Measurements from ENCODE around the gene CEP63.

CEP63 gene

GRCh38 chr3:134473868-134474546 lies 11.8 kb upstream of the CEP63 start:
- H3K9me3 ChIP-seq (replicated peaks in 1 of 2; ENCODE audit: control insufficient read depth in 2 of 2, insufficient read depth in 1 of 2, low read depth in 1 of 2, low read length in 2 of 2): no peaks in the 10 kb centered on the region
- H3K4ac ChIP-seq (ENCODE audit: low read length): no peak overlapping the region
- H3K18ac ChIP-seq (ENCODE audit: low read length): peak overlapping the region; percentile 88
- peaks cover 3 to 4% of the 10 kb centered on the region in 2 donors for H3K4me1 ChIP-seq (ENCODE audit: control insufficient read depth in 2 of 2, insufficient read depth in 1 of 2, low read depth in 1 of 2, low read length in 2 of 2)
- H3K9ac ChIP-seq (ENCODE audit: low read depth, low read length, poor library complexity): no peak overlapping the region
- no peak overlapping the region for H3K23ac ChIP-seq (ENCODE audit: low read depth, low read length, poor library complexity)
- no peak overlapping the region for H2BK120ac ChIP-seq (ENCODE audit: low read depth, low read length)
- no CpG with 5 or more reads among the region's 9 CpGs for WGBS, 2 donors (ENCODE audit: extremely low coverage in 2 of 2, insufficient read length in 2 of 2, insufficient replicate concordance in 1 of 2)
- H4K91ac ChIP-seq (ENCODE audit: low read depth, low read length, poor library complexity): no peak overlapping the region
- peak overlapping the region; percentile 25 for H2AK5ac ChIP-seq (ENCODE audit: low read depth, low read length)
- H3K36me3 ChIP-seq (replicated peaks in 1 of 2; ENCODE audit: control insufficient read depth in 2 of 2, insufficient read depth in 2 of 2, low read length in 2 of 2): peaks cover 16 to 38% of the 10 kb centered on the region in 2 donors
- no peaks in the 10 kb centered on the region for H3K27me3 ChIP-seq (ENCODE audit: control insufficient read depth in 3 of 3, insufficient read depth in 3 of 3, low read depth in 1 of 3, low read length in 3 of 3)
- H3K79me1 ChIP-seq (ENCODE audit: low read depth, low read length): no peaks in the 10 kb centered on the region
- H3K27ac ChIP-seq (replicated peaks; ENCODE audit: low read length): no peak overlapping the region
- no peak overlapping the region for H2BK5ac ChIP-seq (ENCODE audit: low read length)
- H2BK15ac ChIP-seq (ENCODE audit: low read length): no peak overlapping the region
- no peak overlapping the region for H3K14ac ChIP-seq (ENCODE audit: low read length)
- H2BK12ac ChIP-seq (ENCODE audit: low read length): no peak overlapping the region
- no peak overlapping the region for H3K4me2 ChIP-seq (ENCODE audit: insufficient read depth, low read length, poor library complexity, severe bottlenecking)
- peak; percentile 90 for DNase-seq (ENCODE audit: low spot score)
- H2AFZ ChIP-seq (ENCODE audit: low read length): peak overlapping the region; percentile 69
- no peak overlapping the region for H3K4me3 ChIP-seq (ENCODE audit: low read length in 2 of 2)
- H4K8ac ChIP-seq (ENCODE audit: low read depth, low read length): no peak overlapping the region

- WGBS, 2 donors (ENCODE audit: extremely low coverage in 2 of 2, insufficient read length in 2 of 2, insufficient replicate concordance in 1 of 2): no CpG with 5 or more reads among the region's 5 CpGs
- Histone ChIP-seq H3K23ac (ENCODE audit: low read depth, low read length, poor library complexity) (no peak overlapping the region), H3K79me1 (ENCODE audit: low read depth, low read length) (no peaks in the 10 kb centered on the region), H3K4me1 (ENCODE audit: control insufficient read depth in 2 of 2, insufficient read depth in 1 of 2, low read depth in 1 of 2, low read length in 2 of 2) (peaks cover 3 to 4% of the 10 kb centered on the region in 2 donors), H2AFZ (ENCODE audit: low read length) (no peak overlapping the region), H3K4me3 (ENCODE audit: low read length in 2 of 2) (no peak overlapping the region), H3K27ac (replicated peaks; ENCODE audit: low read length) (no peak overlapping the region), H2BK12ac (ENCODE audit: low read length) (no peak overlapping the region), H4K8ac (ENCODE audit: low read depth, low read length) (no peak overlapping the region), H4K91ac (ENCODE audit: low read depth, low read length, poor library complexity) (no peak overlapping the region), H2AK5ac (ENCODE audit: low read depth, low read length) (no peak overlapping the region), H2BK15ac (ENCODE audit: low read length) (no peak overlapping the region), H2BK5ac (ENCODE audit: low read length) (no peak overlapping the region), H3K9ac (ENCODE audit: low read depth, low read length, poor library complexity) (no peak overlapping the region), H3K14ac (ENCODE audit: low read length) (no peak overlapping the region), H3K36me3 (replicated peaks in 1 of 2; ENCODE audit: control insufficient read depth in 2 of 2, insufficient read depth in 2 of 2, low read length in 2 of 2) (peaks cover 16 to 44% of the 10 kb centered on the region in 2 donors), H3K18ac (ENCODE audit: low read length) (no peak overlapping the region), H3K9me3 (replicated peaks in 1 of 2; ENCODE audit: control insufficient read depth in 2 of 2, insufficient read depth in 1 of 2, low read depth in 1 of 2, low read length in 2 of 2) (no peaks in the 10 kb centered on the region), H3K27me3 (ENCODE audit: control insufficient read depth in 3 of 3, insufficient read depth in 3 of 3, low read depth in 1 of 3, low read length in 3 of 3) (no peaks in the 10 kb centered on the region), H3K4ac (ENCODE audit: low read length) (no peak overlapping the region), H3K4me2 (ENCODE audit: insufficient read depth, low read length, poor library complexity, severe bottlenecking) (no peak overlapping the region), H2BK120ac (ENCODE audit: low read depth, low read length) (no peak overlapping the region)
- no peak for DNase-seq (ENCODE audit: low spot score)
These were observed 10.9 kb upstream of the CEP63 start for GRCh38 chr3:134474956-134475355.

- DNase-seq (ENCODE audit: low spot score): no peak
- H3K14ac ChIP-seq (ENCODE audit: low read length): no peak overlapping the region
- H3K23ac ChIP-seq (ENCODE audit: low read depth, low read length, poor library complexity): no peak overlapping the region
- no peak overlapping the region for H4K91ac ChIP-seq (ENCODE audit: low read depth, low read length, poor library complexity)
- no peaks in the 10 kb centered on the region for H3K9me3 ChIP-seq (replicated peaks in 1 of 2; ENCODE audit: control insufficient read depth in 2 of 2, insufficient read depth in 1 of 2, low read depth in 1 of 2, low read length in 2 of 2)
- H3K36me3 ChIP-seq (replicated peaks in 1 of 2; ENCODE audit: control insufficient read depth in 2 of 2, insufficient read depth in 2 of 2, low read length in 2 of 2): peaks cover 23 to 58% of the 10 kb centered on the region in 2 donors
- H3K4me3 ChIP-seq (ENCODE audit: low read length in 2 of 2): no peak overlapping the region
- H3K18ac ChIP-seq (ENCODE audit: low read length): no peak overlapping the region
- H2AFZ ChIP-seq (ENCODE audit: low read length): no peak overlapping the region
- no peak overlapping the region for H3K9ac ChIP-seq (ENCODE audit: low read depth, low read length, poor library complexity)
- no peak overlapping the region for H2BK120ac ChIP-seq (ENCODE audit: low read depth, low read length)
- no peaks in the 10 kb centered on the region for H3K27me3 ChIP-seq (ENCODE audit: control insufficient read depth in 3 of 3, insufficient read depth in 3 of 3, low read depth in 1 of 3, low read length in 3 of 3)
- WGBS, 2 donors (ENCODE audit: extremely low coverage in 2 of 2, insufficient read length in 2 of 2, insufficient replicate concordance in 1 of 2): no CpG with 5 or more reads among the region's 4 CpGs
- no peak overlapping the region for H2AK5ac ChIP-seq (ENCODE audit: low read depth, low read length)
- no peak overlapping the region for H3K4me2 ChIP-seq (ENCODE audit: insufficient read depth, low read length, poor library complexity, severe bottlenecking)
- H2BK12ac ChIP-seq (ENCODE audit: low read length): no peak overlapping the region
- H2BK5ac ChIP-seq (ENCODE audit: low read length): no peak overlapping the region
- H3K4ac ChIP-seq (ENCODE audit: low read length): no peak overlapping the region
- no peak overlapping the region for H3K27ac ChIP-seq (replicated peaks; ENCODE audit: low read length)
- H2BK15ac ChIP-seq (ENCODE audit: low read length): no peak overlapping the region
- no peak overlapping the region for H4K8ac ChIP-seq (ENCODE audit: low read depth, low read length)
- peaks cover 3 to 4% of the 10 kb centered on the region in 2 donors for H3K4me1 ChIP-seq (ENCODE audit: control insufficient read depth in 2 of 2, insufficient read depth in 1 of 2, low read depth in 1 of 2, low read length in 2 of 2)
- no peaks in the 10 kb centered on the region for H3K79me1 ChIP-seq (ENCODE audit: low read depth, low read length)
These were observed 9.6 kb upstream of the CEP63 start for GRCh38 chr3:134476306-134476705.

- no peak overlapping the region for H3K18ac ChIP-seq (ENCODE audit: low read length)
- H2BK5ac ChIP-seq (ENCODE audit: low read length): no peak overlapping the region
- no peaks in the 10 kb centered on the region for H3K79me1 ChIP-seq (ENCODE audit: low read depth, low read length)
- no peak for DNase-seq (ENCODE audit: low spot score)
- no peak overlapping the region for H2BK120ac ChIP-seq (ENCODE audit: low read depth, low read length)
- no peaks in the 10 kb centered on the region for H3K9me3 ChIP-seq (replicated peaks in 1 of 2; ENCODE audit: control insufficient read depth in 2 of 2, insufficient read depth in 1 of 2, low read depth in 1 of 2, low read length in 2 of 2)
- no peak overlapping the region for H4K91ac ChIP-seq (ENCODE audit: low read depth, low read length, poor library complexity)
- H2BK12ac ChIP-seq (ENCODE audit: low read length): no peak overlapping the region
- no CpG with 5 or more reads among the region's 6 CpGs for WGBS, 2 donors (ENCODE audit: extremely low coverage in 2 of 2, insufficient read length in 2 of 2, insufficient replicate concordance in 1 of 2)
- no peaks in the 10 kb centered on the region for H3K27me3 ChIP-seq (ENCODE audit: control insufficient read depth in 3 of 3, insufficient read depth in 3 of 3, low read depth in 1 of 3, low read length in 3 of 3)
- H3K36me3 ChIP-seq (replicated peaks in 1 of 2; ENCODE audit: control insufficient read depth in 2 of 2, insufficient read depth in 2 of 2, low read length in 2 of 2): peaks cover 25 to 65% of the 10 kb centered on the region in 2 donors
- H3K23ac ChIP-seq (ENCODE audit: low read depth, low read length, poor library complexity): no peak overlapping the region
- H2AK5ac ChIP-seq (ENCODE audit: low read depth, low read length): no peak overlapping the region
- no peak overlapping the region for H3K14ac ChIP-seq (ENCODE audit: low read length)
- no peak overlapping the region for H3K4ac ChIP-seq (ENCODE audit: low read length)
- H3K4me3 ChIP-seq (ENCODE audit: low read length in 2 of 2): no peak overlapping the region
- H4K8ac ChIP-seq (ENCODE audit: low read depth, low read length): no peak overlapping the region
- no peak overlapping the region for H2AFZ ChIP-seq (ENCODE audit: low read length)
- no peak overlapping the region for H3K27ac ChIP-seq (replicated peaks; ENCODE audit: low read length)
- no peak overlapping the region for H3K4me2 ChIP-seq (ENCODE audit: insufficient read depth, low read length, poor library complexity, severe bottlenecking)
- no peak overlapping the region for H2BK15ac ChIP-seq (ENCODE audit: low read length)
- peaks cover 3 to 4% of the 10 kb centered on the region in 2 donors for H3K4me1 ChIP-seq (ENCODE audit: control insufficient read depth in 2 of 2, insufficient read depth in 1 of 2, low read depth in 1 of 2, low read length in 2 of 2)
- H3K9ac ChIP-seq (ENCODE audit: low read depth, low read length, poor library complexity): no peak overlapping the region
These were observed 8.9 kb upstream of the CEP63 start for GRCh38 chr3:134477002-134477401.

All from neuronal stem cell (in vitro differentiated cells).